A549 (cell line): ENCODE results near the gene RASGEF1C. TPM values are rescaled to one million over a fixed set of nuclear protein-coding genes. Genes with fewer than 3 reads are reported as not detected.
"Not testable (repeated sequence)": the region's sequence is repeated elsewhere in the genome, so short reads cannot be mapped to it uniquely, and the experiment has no call there.

Experiments
- ATAC-seq, 2 experiments: fragments of 200-7000 bp in 1 of 2; fragments of >200 bp in 1 of 2; cut with Nextera tagmentation in 1 of 2; cut with Tn5 transposase in 1 of 2; 3 replicates each; pipeline versions ENCODE4 v1.8.0 to v1.9.1; 2018 to 2020; ENCODE audit warnings: mild to moderate bottlenecking in 1 of 2, moderate library complexity in 1 of 2
- CTCF ChIA-PET: fragments of 300-600 bp; sonication (Branson Sonifier 250); formaldehyde crosslinking; extraction: SDS; loops from one replicate; lab custom pipeline; 2021; ENCODE audit warnings: antibody characterized with exemption, inconsistent platforms; lab: Yijun Ruan, JAX
- POLR2A ChIA-PET: fragments of 350-600 bp; formaldehyde crosslinking; extraction: SDS; loops from one replicate; lab custom pipeline; 2021; ENCODE audit warnings: antibody characterized with exemption, inconsistent platforms; lab: Yijun Ruan, JAX
- DNase-seq, 2 experiments: peaks; one replicate each; pipeline versions ENCODE4 v3.0.0 to v3.0.0-alpha.2; 2011 to 2016; ENCODE audit warnings: low read depth in 1 of 2, low spot score in 1 of 2
- FAIRE-seq: peaks from 2 replicates; lab custom pipeline; 2011; peaks lifted over from hg19 to GRCh38; lab: Jason Lieb, UNC
- H3K27ac ChIP-seq, 2 experiments: fragments of >200 bp; sonication (Bioruptor Twin); formaldehyde crosslinking; 3 replicates each; pipeline ENCODE4 v1.5.1; 2016 to 2017
- H3K4me1 ChIP-seq: fragments of >200 bp; sonication (Bioruptor Twin); formaldehyde crosslinking; 3 replicates; pipeline ENCODE4 v1.6.1; 2016
- H3K4me2 ChIP-seq: fragments of >200 bp; sonication (Bioruptor Twin); formaldehyde crosslinking; 3 replicates; pipeline ENCODE4 v1.6.1; 2016
- H3K4me3 ChIP-seq: fragments of >200 bp; sonication (Bioruptor Twin); formaldehyde crosslinking; 3 replicates; pipeline ENCODE4 v1.5.1; 2016
- H3K9me3 ChIP-seq: fragments of >200 bp; sonication (Bioruptor Twin); formaldehyde crosslinking; 3 replicates; pipeline ENCODE4 v1.6.1; 2016
- CHD2 ChIP-seq: fragments of 150-350 bp; IDR thresholded peaks from 2 replicates; pipeline ENCODE4 v1.6.1; 2014; ENCODE audit warnings: low read length; ENCODE audit not compliant: partially characterized antibody
- CTCF ChIP-seq: fragments of >200 bp; sonication (Bioruptor Twin); formaldehyde crosslinking; IDR thresholded peaks from 3 replicates; pipeline ENCODE4 v1.5.1; 2016
- EHF ChIP-seq: fragments of 250-450 bp; sonication (Bioruptor Pico); IDR thresholded peaks from 2 replicates; pipeline ENCODE4 v1.5.0; 2020; ENCODE audit warnings: mild to moderate bottlenecking
- EHMT2 ChIP-seq: fragments of 200-600 bp; sonication (generic); IDR thresholded peaks from 2 replicates; pipeline ENCODE4 v1.6.1; 2016; ENCODE audit warnings: antibody characterized with exemption, low read depth, mild to moderate bottlenecking, moderate library complexity
- GATA3 ChIP-seq: IDR thresholded peaks from 2 replicates; pipeline ENCODE4 v1.6.1; 2012; ENCODE audit warnings: borderline replicate concordance
- HES2 ChIP-seq: fragments of >200 bp; sonication (Bioruptor Twin); formaldehyde crosslinking; IDR thresholded peaks from 2 replicates; pipeline ENCODE4 v1.6.1; 2016
- HEYL ChIP-seq: fragments of 250-450 bp; sonication (Bioruptor Pico); IDR thresholded peaks from 2 replicates; pipeline ENCODE4 v1.8.0; 2021; ENCODE audit warnings: mild to moderate bottlenecking, moderate library complexity
- KDM5A ChIP-seq: fragments of 200-600 bp; sonication (generic); IDR thresholded peaks from 2 replicates; pipeline ENCODE4 v1.6.1; 2016; ENCODE audit warnings: antibody characterized with exemption, mild to moderate bottlenecking
- NFE2L2 ChIP-seq: fragments of 150-350 bp; conservative IDR thresholded peaks from 2 replicates; pipeline ENCODE4 v1.6.1; 2014; ENCODE audit warnings: low read length
- PBX3 ChIP-seq: IDR thresholded peaks from 2 replicates; pipeline ENCODE4 v1.6.1; 2012
- RAD21 ChIP-seq, 2 experiments: fragments of >200 bp in 1 of 2; sonication (Bioruptor Twin) in 1 of 2; formaldehyde crosslinking in 1 of 2; IDR thresholded peaks in 1 of 2; conservative IDR thresholded peaks in 1 of 2; 2 replicates in 1 of 2; 3 replicates in 1 of 2; pipeline ENCODE4 v1.6.1; 2012 to 2018; ENCODE audit warnings: inconsistent platforms in 1 of 2
- REST ChIP-seq: fragments of 200-600 bp; sonication (generic); IDR thresholded peaks from 2 replicates; pipeline ENCODE4 v1.6.1; 2016; ENCODE audit warnings: antibody characterized with exemption, mild to moderate bottlenecking, moderate library complexity
- RFX5 ChIP-seq: fragments of 450-650 bp; IDR thresholded peaks from 2 replicates; pipeline ENCODE4 v1.7.1; 2014; ENCODE audit warnings: antibody characterized with exemption, mild to moderate bottlenecking, moderate library complexity
- RNF2 ChIP-seq: fragments of 200-600 bp; sonication (generic); IDR thresholded peaks from 2 replicates; pipeline ENCODE4 v1.6.1; 2016; ENCODE audit warnings: low read depth, mild to moderate bottlenecking, antibody characterized with exemption, moderate library complexity, borderline replicate concordance
- TP53 ChIP-seq: fragments of 250-450 bp; sonication (Bioruptor Pico); IDR thresholded peaks from 2 replicates; pipeline ENCODE4 v1.5.0; 2021; ENCODE audit warnings: mild to moderate bottlenecking, moderate library complexity
- ZNF302 ChIP-seq: fragments of 250-450 bp; sonication (Bioruptor Pico); IDR thresholded peaks from 2 replicates; pipeline ENCODE4 v1.9.0; 2021; ENCODE audit warnings: inconsistent platforms, mild to moderate bottlenecking, moderate library complexity
- ZSCAN20 ChIP-seq: fragments of 250-450 bp; sonication (Bioruptor Pico); IDR thresholded peaks from 2 replicates; pipeline ENCODE4 v1.8.0; 2022; ENCODE audit warnings: mild to moderate bottlenecking, moderate library complexity
- WGBS: methylation state at CpG from one replicate; pipeline ENCODE4 v1.1.6; 2017; ENCODE audit errors: missing lambda C conversion rate; 5-methylcytosine and 5-hydroxymethylcytosine counted together
- polyA plus RNA-seq, 4 experiments: library from polyadenylated mRNA; depleted of rRNA in 3 of 4; stranded (reverse); fragments of >200 nt; fragmentation: RNase III in 1 of 4; extraction: RNeasy Plus Mini Kit Qiagen cat#74134 plus additional on column Dnase treatment in 1 of 4; gene quantifications; 2 replicates in 3 of 4; 3 replicates in 1 of 4; pipeline ENCODE4 v1.2.3, GENCODE V29; 2011 to 2017

Gene RASGEF1C
- polyA plus RNA-seq, 2 of the 4 experiments (the other 2 are of a cell fraction): 0.12 TPM; not detected in 1

- TF ChIP-seq EHMT2 (no peak), TP53 (CRISPR knock-in tag) (no peak)
Measured at GRCh38 chr5:180126716-180127681, 82.0 kb downstream of the RASGEF1C start (continued).

GRCh38 chr5:180126156-180126555 lies 82.9 kb downstream of the RASGEF1C start:
- H3K4me1 ChIP-seq, POLR2A ChIA-PET, H3K9me3 ChIP-seq, DNase-seq, FAIRE-seq: not testable (repeated sequence)
- H3K27ac ChIP-seq: peak overlapping the region in 1 of 2 experiments; percentile 2; a peak in 1 of 6 replicates
- peak overlapping the region; percentile 37 for H3K4me3 ChIP-seq
- H3K4me2 ChIP-seq: peak overlapping the region; percentile 95
- CTCF ChIA-PET: interaction anchor here (0.6 to 4.3 kb wide), 12 partner anchors 10 to 592 kb away, joined by 3 to 32 read pairs (median 4); partner anchors contain the start of gene RASGEF1C
- ATAC-seq: peak in 1 of 2 experiments; percentile 23; a peak in 3 of 6 replicates
- 5% methylated on average over 17 of the region's 17 CpGs for WGBS

- ATAC-seq, H3K4me1 ChIP-seq, H3K4me3 ChIP-seq, H3K4me2 ChIP-seq, DNase-seq, FAIRE-seq, POLR2A ChIA-PET, H3K9me3 ChIP-seq, H3K27ac ChIP-seq: not testable (repeated sequence)
- CTCF ChIA-PET: interaction anchor here (0.6 to 4.3 kb wide), 5 partner anchors 8 to 594 kb away, joined by 3 to 32 read pairs (median 4); partner anchors contain the start of gene RASGEF1C
- WGBS: 80% methylated on average over 6 of the region's 6 CpGs
Measured at GRCh38 chr5:180124662-180125061, 84.3 kb downstream of the RASGEF1C start.

- WGBS: 93% methylated on average over 1 of the region's 1 CpG
- FAIRE-seq: no peak
- POLR2A ChIA-PET: no interaction called here
Measured at GRCh38 chr5:180122875-180123274, 86.1 kb downstream of the RASGEF1C start.

More at GRCh38 chr5:180122875-180123274, 86.1 kb downstream of the RASGEF1C start:
- CTCF ChIA-PET: interaction anchor here (1.9 kb wide), 1 partner anchor 86 kb away, joined by 6 read pairs; the partner anchor contains the start of gene RASGEF1C
- DNase-seq (no peak), ATAC-seq (no peak)
- Histone ChIP-seq H3K4me3 (no peak overlapping the region), H3K4me2 (no peak overlapping the region), H3K4me1 (peaks cover 9% of the 10 kb centered on the region; the same call in 1 of the 3 replicates), H3K9me3 (no peaks in the 10 kb centered on the region), H3K27ac (no peak overlapping the region)
- TF ChIP-seq ZNF302 (CRISPR knock-in tag) (no peak), PBX3 (no peak), KDM5A (no peak), ZSCAN20 (CRISPR knock-in tag) (no peak), REST (no peak), RFX5 (no peak), HEYL (CRISPR knock-in tag) (no peak), RNF2 (no peak), HES2 (no peak), EHMT2 (no peak), RAD21 (conservative IDR thresholded peaks at IDR 0.05 in 1 of 2, IDR thresholded peaks at IDR 0.05 in 1 of 2) (no peak), CTCF (no peak), CHD2 (no peak), GATA3 (no peak), NFE2L2 (no peak), EHF (CRISPR knock-in tag) (no peak)
